Endodermal cell (in vitro differentiated cells): ENCODE data around the gene KRTAP3-3. TPM values are rescaled to one million over a fixed set of nuclear protein-coding genes. Genes with fewer than 3 reads are reported as not detected.
"Not testable (repeated sequence)": the region's sequence is repeated elsewhere in the genome, so short reads cannot be mapped to it uniquely, and the experiment has no call there.

Experiments used
- DNase-seq: peaks from one replicate; pipeline ENCODE4 v3.0.0-alpha.2; 2017
- H3K27ac ChIP-seq: 2 replicates; pipeline ENCODE4 v1.5.1; 2013; ENCODE audit warnings: mild to moderate bottlenecking, low read depth, low read length, moderate library complexity
- H3K27me3 ChIP-seq: 2 replicates; pipeline ENCODE4 v1.6.1; 2013; ENCODE audit warnings: mild to moderate bottlenecking, low read length, moderate library complexity; ENCODE audit not compliant: insufficient read depth, control insufficient read depth, poor library complexity, severe bottlenecking
- H3K36me3 ChIP-seq: 2 replicates; pipeline ENCODE4 v1.7.0; 2013; ENCODE audit warnings: mild to moderate bottlenecking, low read length, moderate library complexity; ENCODE audit not compliant: control insufficient read depth, insufficient read depth
- H3K4me1 ChIP-seq: one replicate; pipeline ENCODE4 v1.7.0; 2013; ENCODE audit warnings: low read length; ENCODE audit not compliant: control insufficient read depth, insufficient read depth
- H3K4me3 ChIP-seq: 2 replicates; pipeline ENCODE4 v1.5.1; 2013; ENCODE audit warnings: mild to moderate bottlenecking, low read length, moderate library complexity
- H3K9ac ChIP-seq: 2 replicates; pipeline ENCODE4 v1.6.1; 2013; ENCODE audit warnings: mild to moderate bottlenecking, low read length, moderate library complexity; ENCODE audit not compliant: poor library complexity, severe bottlenecking; ENCODE audit errors: extremely low read depth
- H3K9me3 ChIP-seq: 2 replicates; pipeline ENCODE4 v1.6.1; 2013; ENCODE audit warnings: mild to moderate bottlenecking, low read length, moderate library complexity; ENCODE audit not compliant: control insufficient read depth
- H3K27ac Mint-ChIP-seq: 2 replicates; pipeline ENCODE4 v1.8.0; 2020; ENCODE audit warnings: mixed read lengths
- H3K27me3 Mint-ChIP-seq: 2 replicates; pipeline ENCODE4 v1.8.0; 2021; ENCODE audit warnings: mild to moderate bottlenecking, mixed read lengths; ENCODE audit not compliant: insufficient read depth
- H3K36me3 Mint-ChIP-seq: 2 replicates; pipeline ENCODE4 v1.8.0; 2020; ENCODE audit warnings: low read depth, mixed read lengths
- H3K4me1 Mint-ChIP-seq: 2 replicates; pipeline ENCODE4 v1.8.0; 2020; ENCODE audit warnings: mixed read lengths
- H3K4me3 Mint-ChIP-seq: 2 replicates; pipeline ENCODE4 v1.8.0; 2020; ENCODE audit warnings: mild to moderate bottlenecking, moderate library complexity, mixed read lengths
- H3K9me3 Mint-ChIP-seq: 2 replicates; pipeline ENCODE4 v1.8.0; 2020; ENCODE audit warnings: mild to moderate bottlenecking, mixed read lengths
- CTCF ChIP-seq: fragments of 200-600 bp; sonication (generic); conservative IDR thresholded peaks from 2 replicates; pipeline ENCODE4 v1.5.0; 2021; ENCODE audit warnings: antibody characterized with exemption, mild to moderate bottlenecking
- WGBS, 2 experiments: methylation state at CpG; one replicate each; pipeline versions ENCODE4 v1.1.5 to v1.1.7; 2013; ENCODE audit warnings: missing lambda C conversion rate in 2 of 2, mixed read lengths in 1 of 2; ENCODE audit not compliant: insufficient coverage in 1 of 2, insufficient read length in 1 of 2; 5-methylcytosine and 5-hydroxymethylcytosine counted together
- long read RNA-seq, 4 experiments: library from polyadenylated mRNA in 2 of 4; library from RNA in 1 of 4; library from capped mRNA in 1 of 4; stranded (forward) in 3 of 4; unstranded in 1 of 4; transcript quantifications; one replicate each; pipeline ENCODE4 v2.0.0, GENCODE V29; 2020 to 2021; ENCODE audit warnings: inconsistent platforms in 1 of 4
- polyA plus RNA-seq, 2 experiments: library from polyadenylated mRNA; stranded (reverse); fragments of 50-300 nt; gene quantifications; one replicate each; pipeline ENCODE4 v1.2.3, GENCODE V29; 2013
- total RNA-seq, 2 donors: library from RNA; stranded (reverse); fragmentation: NEBNext Ultra II Directional in 1 of 2; extraction: Animal tissue kit (Norgen Biotek cat#: 25700) in 1 of 2; gene quantifications; 2 replicates in 1 of 2; 3 replicates in 1 of 2; pipeline ENCODE4 v1.2.1, GENCODE V29; 2021

The KRTAP3-3 gene
- not detected for total RNA-seq
- polyA plus RNA-seq (2013, experiment 1 of 2): not detected
- not detected for polyA plus RNA-seq (2013, experiment 2 of 2)
- long read RNA-seq, experiment 1: 0 reads
- long read RNA-seq, experiment 2: 0 reads
- long read RNA-seq, experiment 3: 0 reads
- long read RNA-seq, experiment 4: 0 reads

DNA sequence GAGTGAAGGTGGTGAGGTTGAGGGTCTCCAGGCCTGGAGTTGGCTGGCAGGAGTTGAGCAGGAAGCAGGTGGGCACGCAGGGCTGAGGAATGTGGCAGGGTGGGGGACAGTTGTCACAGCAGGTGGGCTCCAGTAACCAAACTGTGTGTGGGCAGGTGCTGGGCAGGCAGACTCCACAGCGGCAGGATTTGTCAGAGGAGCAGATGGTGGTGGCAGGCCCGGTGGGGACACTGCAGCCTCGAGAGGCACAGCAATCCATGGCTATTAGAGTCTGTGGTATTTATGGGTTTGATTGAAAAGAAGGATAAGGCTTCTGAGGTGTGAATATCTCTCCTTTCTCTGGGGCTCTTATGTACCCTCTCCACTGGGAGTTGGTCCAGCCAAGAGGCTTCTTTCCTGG is at the start of gene KRTAP3-3:
Gene KRTAP3-3, minus strand, starts transcription at position 326 of the 400 bp plus-strand sequence. Its CDS starts 67 bp downstream, at position 259.
- no peak within 1 kb of the TSS for H3K27ac Mint-ChIP-seq
- no peak within 1 kb of the TSS for H3K4me3 Mint-ChIP-seq

DNA sequence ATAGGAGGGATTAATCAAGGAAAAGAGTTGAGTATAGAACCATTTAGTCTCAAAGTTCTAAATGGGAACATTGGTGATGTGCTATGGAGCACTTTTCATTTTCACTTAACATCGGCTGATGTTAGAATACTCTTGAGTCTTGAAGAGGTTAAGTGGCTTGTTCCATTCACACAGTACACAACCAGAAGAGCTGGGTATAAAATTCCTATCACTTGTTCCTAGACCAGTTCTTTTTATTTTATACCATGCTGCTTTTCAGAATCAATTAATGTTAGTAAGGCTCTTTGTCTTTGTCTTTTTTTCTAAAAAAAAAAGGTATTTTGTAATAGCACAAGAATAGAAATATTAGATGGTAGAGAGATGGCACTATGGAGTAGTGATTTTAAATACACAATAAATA is 49.0 kb upstream of the KRTAP3-3 start:
- no peak for DNase-seq
- Histone ChIP-seq H3K27me3 (no peaks in the 10 kb centered on the region), H3K36me3 (no peaks in the 10 kb centered on the region), H3K27ac (no peak overlapping the region), H3K9ac (no peak overlapping the region), H3K9me3 (no peaks in the 10 kb centered on the region), H3K4me3 (no peak overlapping the region), H3K4me1 (no peaks in the 10 kb centered on the region)
- Mint-ChIP-seq H3K36me3 (no peaks in the 10 kb centered on the region), H3K4me1 (peaks cover 4% of the 10 kb centered on the region), H3K9me3 (no peaks in the 10 kb centered on the region), H3K27me3 (no peaks in the 10 kb centered on the region), H3K27ac (no peak overlapping the region), H3K4me3 (no peak overlapping the region)
- 100% methylated on average over 1 of the region's 1 CpG; no CpG with 5 or more reads in 1 of the 2 experiments for WGBS, 2 experiments
- no peak for TF ChIP-seq CTCF

More for the DNA sequence above, at the start of gene KRTAP3-3:
- Histone ChIP-seq H3K27ac (no peak within 1 kb of the TSS), H3K4me3 (no peak within 1 kb of the TSS), H3K4me1 (no peaks in the 10 kb centered on the region), H3K36me3 (no peaks in the 10 kb centered on the region), H3K27me3 (no peaks in the 10 kb centered on the region), H3K9me3 (peaks cover 5% of the 10 kb centered on the region), H3K9ac (no peak within 1 kb of the TSS)
- no peak for TF ChIP-seq CTCF
- peaks cover 6% of the 10 kb centered on the region for H3K4me1 Mint-ChIP-seq
- no peaks in the 10 kb centered on the region for H3K9me3 Mint-ChIP-seq
- H3K36me3 Mint-ChIP-seq: no peaks in the 10 kb centered on the region
- DNase-seq: no peak
- WGBS, 2 experiments: 95% methylated on average over 4 of the region's 4 CpGs; no CpG with 5 or more reads in 1 of the 2 experiments
- no peaks in the 10 kb centered on the region for H3K27me3 Mint-ChIP-seq

GRCh38 chr17:41040783-41041571 is 47.0 kb upstream of the KRTAP3-3 start, which contains the start of gene KRTAP1-1:
TSS of gene KRTAP1-1 (minus strand) at chr17:41041450. CDS start at chr17:41041397, 53 bp downstream.
- not testable (repeated sequence) for H3K9me3 Mint-ChIP-seq, H3K9ac ChIP-seq, H3K27ac Mint-ChIP-seq, H3K27me3 ChIP-seq, H3K4me1 ChIP-seq, H3K36me3 Mint-ChIP-seq, H3K4me3 Mint-ChIP-seq, H3K27ac ChIP-seq, H3K4me3 ChIP-seq, H3K9me3 ChIP-seq, H3K36me3 ChIP-seq, DNase-seq, H3K27me3 Mint-ChIP-seq, H3K4me1 Mint-ChIP-seq
- 89 to 92% methylated on average over 4 to 12 of the region's 14 CpGs for WGBS, 2 experiments
